ENCODE measurements around the gene ATP6V0A1.

ATP6V0A1 gene

DNA sequence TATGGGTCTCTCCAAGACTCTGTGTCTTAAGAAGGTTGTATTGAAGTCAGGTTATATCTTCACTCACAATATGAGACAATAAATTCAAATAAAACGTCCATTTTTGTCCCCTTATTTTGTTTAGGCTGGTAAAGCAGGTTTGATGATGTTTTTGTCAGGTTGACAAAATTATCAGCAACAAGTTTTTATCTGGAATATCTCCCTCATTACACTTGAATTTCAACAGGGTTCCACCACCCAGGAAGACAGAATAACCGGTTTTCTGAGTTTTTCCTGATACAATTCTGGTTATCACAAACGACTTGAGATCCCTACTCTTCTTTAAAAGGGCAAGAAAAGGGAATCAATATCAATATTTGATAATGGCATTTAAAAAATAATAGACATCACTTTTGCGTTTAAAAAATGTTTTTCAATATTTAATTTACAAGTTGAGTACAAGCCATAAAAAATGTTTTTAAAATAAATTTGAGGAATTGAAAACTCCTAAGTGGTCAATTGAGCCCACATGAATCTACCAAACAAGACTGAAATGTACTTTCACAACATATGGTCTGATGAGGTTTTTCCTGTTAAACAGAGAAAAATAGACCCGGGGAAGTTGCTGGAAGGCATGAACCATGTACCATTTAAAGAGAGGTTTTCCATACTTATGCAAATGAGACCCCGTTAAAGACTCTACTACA lies 1.4 kb upstream of the ATP6V0A1 start:
- peak overlapping the region; percentile 100 for H3K4me3 ChIP-seq (ENCODE audit: low read depth, low read length)
- peak; percentile 65 for DNase-seq (ENCODE audit: low read depth)
- TF ChIP-seq, protein P1, sequence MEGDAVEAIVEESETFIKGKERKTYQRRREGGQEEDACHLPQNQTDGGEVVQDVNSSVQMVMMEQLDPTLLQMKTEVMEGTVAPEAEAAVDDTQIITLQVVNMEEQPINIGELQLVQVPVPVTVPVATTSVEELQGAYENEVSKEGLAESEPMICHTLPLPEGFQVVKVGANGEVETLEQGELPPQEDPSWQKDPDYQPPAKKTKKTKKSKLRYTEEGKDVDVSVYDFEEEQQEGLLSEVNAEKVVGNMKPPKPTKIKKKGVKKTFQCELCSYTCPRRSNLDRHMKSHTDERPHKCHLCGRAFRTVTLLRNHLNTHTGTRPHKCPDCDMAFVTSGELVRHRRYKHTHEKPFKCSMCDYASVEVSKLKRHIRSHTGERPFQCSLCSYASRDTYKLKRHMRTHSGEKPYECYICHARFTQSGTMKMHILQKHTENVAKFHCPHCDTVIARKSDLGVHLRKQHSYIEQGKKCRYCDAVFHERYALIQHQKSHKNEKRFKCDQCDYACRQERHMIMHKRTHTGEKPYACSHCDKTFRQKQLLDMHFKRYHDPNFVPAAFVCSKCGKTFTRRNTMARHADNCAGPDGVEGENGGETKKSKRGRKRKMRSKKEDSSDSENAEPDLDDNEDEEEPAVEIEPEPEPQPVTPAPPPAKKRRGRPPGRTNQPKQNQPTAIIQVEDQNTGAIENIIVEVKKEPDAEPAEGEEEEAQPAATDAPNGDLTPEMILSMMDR (IDR thresholded peaks at IDR 0.05; ENCODE audit: insufficient read depth, low read depth, low read length, missing control alignments): no peak

DNA sequence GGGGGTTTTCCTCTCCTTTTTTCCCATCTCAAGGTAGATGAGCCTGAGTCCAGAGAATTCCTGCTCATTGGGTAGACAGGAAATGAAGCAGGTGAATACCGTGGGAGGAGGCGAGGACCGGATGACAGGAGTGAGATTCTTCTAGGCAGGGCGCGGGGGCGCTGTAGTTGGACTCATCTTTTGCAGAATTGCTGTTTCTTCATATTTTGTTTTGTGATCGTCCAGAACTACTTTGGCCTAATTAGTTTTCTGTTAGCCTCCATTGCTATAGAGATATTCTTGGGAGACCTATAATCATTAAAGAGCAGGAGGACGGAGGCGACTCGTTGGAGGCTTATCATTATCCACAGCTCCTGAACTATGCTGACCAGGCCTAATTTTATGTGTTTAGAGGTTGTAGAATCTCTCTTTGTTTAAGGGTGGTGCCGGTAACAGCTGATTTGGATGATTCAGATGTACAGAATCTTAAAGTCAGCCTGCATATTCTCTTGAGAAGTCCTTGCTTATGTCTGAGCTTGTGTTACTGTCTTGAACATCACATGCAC lies 650 bp downstream of the ATP6V0A1 start:
- TF ChIP-seq, protein P1 (IDR thresholded peaks at IDR 0.05; ENCODE audit: insufficient read depth, low read depth, low read length, missing control alignments): peak; percentile 53
- H3K4me3 ChIP-seq (ENCODE audit: low read depth, low read length): peak overlapping the region; percentile 100
- DNase-seq (ENCODE audit: low read depth): peak; percentile 54

DNA sequence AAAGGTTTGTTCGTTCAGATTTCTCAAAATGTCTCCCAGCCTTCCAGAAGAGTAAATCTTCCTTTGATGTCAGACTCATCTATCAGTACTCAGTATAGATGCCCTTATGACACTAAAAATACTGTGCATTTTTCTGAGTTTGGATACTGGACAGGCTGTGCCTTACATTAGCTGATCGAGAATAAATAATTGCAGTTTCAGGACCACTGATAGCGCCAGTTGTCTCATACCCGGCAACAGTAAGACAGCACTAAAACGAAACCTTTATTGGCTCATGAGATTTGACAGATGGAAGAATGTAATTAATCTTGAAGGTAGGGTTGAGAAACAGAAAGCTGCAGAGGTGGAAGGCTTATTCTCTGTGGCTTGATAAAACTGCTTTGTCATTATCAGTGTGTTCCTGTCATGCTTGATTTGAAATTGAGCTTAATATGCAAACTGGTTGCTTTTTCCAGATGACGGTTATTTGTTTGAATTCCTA lies 1.2 kb downstream of the ATP6V0A1 start:
- DNase-seq (ENCODE audit: low read depth): peak; percentile 58
- peak overlapping the region; percentile 100 for H3K4me3 ChIP-seq (ENCODE audit: low read depth, low read length)
- TF ChIP-seq, protein P1 (IDR thresholded peaks at IDR 0.05; ENCODE audit: insufficient read depth, low read depth, low read length, missing control alignments): no peak

DNA sequence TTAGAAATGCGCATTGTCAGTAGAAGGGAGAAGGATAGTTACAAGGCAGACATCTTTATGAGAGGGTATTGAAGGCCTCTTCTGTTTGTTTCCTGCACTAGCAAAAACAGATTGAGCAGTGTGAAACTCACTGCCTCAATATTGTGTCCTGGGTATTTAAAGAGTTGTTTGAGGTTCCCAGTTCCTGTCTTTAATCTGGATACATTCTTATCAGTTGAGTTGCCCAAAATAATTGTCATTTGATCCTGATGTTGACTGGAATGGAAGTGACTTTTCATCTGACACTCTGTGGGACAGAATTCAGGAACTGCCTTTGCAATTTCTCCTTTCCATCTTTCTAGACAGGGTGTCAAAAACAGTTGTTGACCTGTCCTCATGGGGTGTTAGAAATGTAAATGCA lies 1.7 kb downstream of the ATP6V0A1 start:
- no peak for DNase-seq (ENCODE audit: low read depth)
- H3K4me3 ChIP-seq (ENCODE audit: low read depth, low read length): peak overlapping the region; percentile 100
- TF ChIP-seq, protein P1 (IDR thresholded peaks at IDR 0.05; ENCODE audit: insufficient read depth, low read depth, low read length, missing control alignments): no peak

DNA sequence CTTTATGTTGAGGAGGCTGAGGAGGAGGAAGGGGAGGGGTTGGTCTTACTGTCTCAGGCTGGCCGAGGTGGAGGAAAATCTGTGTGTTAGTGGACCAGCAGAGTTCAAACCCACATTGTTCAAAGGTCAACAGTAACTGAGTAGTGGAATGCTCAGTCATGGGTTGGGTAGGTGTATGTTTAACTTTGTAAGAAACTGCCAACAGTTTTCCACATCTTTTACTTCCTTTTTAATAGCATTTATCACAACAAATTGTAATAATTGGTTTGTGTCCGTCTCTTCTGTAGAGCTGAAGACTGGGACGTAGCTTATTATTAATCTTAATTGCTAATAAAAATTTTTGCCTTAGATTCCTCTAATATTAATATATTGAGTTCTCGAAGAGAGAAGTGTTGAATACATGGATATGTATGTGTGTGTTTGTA lies 5.3 kb downstream of the ATP6V0A1 start:
- TF ChIP-seq, protein P1 (IDR thresholded peaks at IDR 0.05; ENCODE audit: insufficient read depth, low read depth, low read length, missing control alignments): no peak
- DNase-seq (ENCODE audit: low read depth): no peak
- no peak overlapping the region for H3K4me3 ChIP-seq (ENCODE audit: low read depth, low read length)

DNA sequence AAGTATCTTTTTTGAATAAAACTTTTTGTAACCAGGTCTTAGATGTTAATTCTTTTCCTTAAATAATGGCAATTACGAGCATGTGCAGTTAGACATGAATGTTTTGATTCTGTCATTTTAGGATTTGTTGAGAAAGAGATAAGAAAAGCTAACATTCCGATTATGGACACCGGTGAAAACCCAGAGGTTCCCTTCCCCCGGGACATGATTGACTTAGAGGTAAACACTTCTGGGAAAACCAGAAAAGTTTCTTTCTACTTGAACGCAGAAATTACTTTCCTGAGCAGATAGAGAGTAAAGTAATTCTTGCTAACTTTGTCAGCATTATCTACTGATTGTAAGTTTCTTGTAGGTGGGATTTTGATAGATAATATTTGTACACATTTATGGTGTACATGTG lies 9.2 kb downstream of the ATP6V0A1 start:
- DNase-seq (ENCODE audit: low read depth): no peak
- TF ChIP-seq, protein P1 (IDR thresholded peaks at IDR 0.05; ENCODE audit: insufficient read depth, low read depth, low read length, missing control alignments): no peak
- H3K4me3 ChIP-seq (ENCODE audit: low read depth, low read length): no peak overlapping the region

All from GM12865 (cell line).